ENCODE data around the gene LUM. TPM values are rescaled to one million over a fixed set of nuclear protein-coding genes. Genes with fewer than 3 reads are reported as not detected.
A peak's percentile ranks its signal among the peaks of the same experiment; 100 is the strongest.

Gene LUM
- total RNA-seq (10 to 100 TPM in 1 of 7 donors, 1 to 10 TPM in 6; 2.6 to 10.6 (median 4.3) TPM), polyA plus RNA-seq (10 to 100 TPM in 2 of 3 donors, 1 to 10 TPM in 1; 10.0 to 52.5 (median 12.9) TPM)
- long read RNA-seq, donor 1, transcript LUM-201 (3 exons, 3,008 nt): major isoform, 25 of 25 reads
- long read RNA-seq, donor 1, partial matches to known transcripts: 0 of 25 reads
- long read RNA-seq, donor 1, other reads (novel, unspliced or antisense): 0 of 25 reads
- long read RNA-seq, donor 2, transcript LUM-201 (3 exons, 3,008 nt): major isoform, 45 of 67 reads
- long read RNA-seq, donor 2, partial matches to known transcripts: 22 of 67 reads
- long read RNA-seq, donor 2, other reads (novel, unspliced or antisense): 0 of 67 reads

- H3K4me1 ChIP-seq: no peaks in the 10 kb centered on the region
- no peak for TF ChIP-seq POLR2AphosphoS5 (IDR thresholded peaks at IDR 0.05)
- no peak for TF ChIP-seq CTCF (IDR thresholded peaks at IDR 0.05 in 8 of 11, conservative IDR thresholded peaks at IDR 0.05 in 3 of 11)
- no peak for TF ChIP-seq POLR2A (IDR thresholded peaks at IDR 0.05)
- peak within 1 kb of the TSS in 1 of 8 donors; percentile 14 for H3K4me3 ChIP-seq
- no peak for DNase-seq
- no peaks in the 10 kb centered on the region for H3K36me3 ChIP-seq
- H3K27ac ChIP-seq: no peak within 1 kb of the TSS
- 47 to 64% (median 55%) methylated on average over 7 of the region's 7 CpGs for WGBS, 5 donors
- intact Hi-C loops (cut with DNase I; ENCODE audit: low total_unique reads): no loop called here
- H3K27me3 ChIP-seq (replicated peaks in 1 of 7): no peaks in the 10 kb centered on the region
- H3K9me3 ChIP-seq: no peaks in the 10 kb centered on the region
Measured at GRCh38 chr12:91111366-91112325, at the start of gene LUM. LUM (minus strand) TSS chr12:91111494; CDS start chr12:91108979, 2,515 bp downstream.

GRCh38 chr12:91161009-91161408 is 49.7 kb upstream of the LUM start:
- H3K36me3 ChIP-seq: no peaks in the 10 kb centered on the region
- no peak overlapping the region for H3K27ac ChIP-seq
- no peak for DNase-seq
- H3K9me3 ChIP-seq: no peaks in the 10 kb centered on the region
- no peak overlapping the region for H3K4me3 ChIP-seq
- no peaks in the 10 kb centered on the region for H3K27me3 ChIP-seq (replicated peaks in 1 of 7)
- no peak for TF ChIP-seq POLR2A (IDR thresholded peaks at IDR 0.05)
- no peak for TF ChIP-seq CTCF (IDR thresholded peaks at IDR 0.05 in 8 of 11, conservative IDR thresholded peaks at IDR 0.05 in 3 of 11)
- TF ChIP-seq POLR2AphosphoS5 (IDR thresholded peaks at IDR 0.05): no peak
- H3K4me1 ChIP-seq: no peaks in the 10 kb centered on the region
- intact Hi-C loops (cut with DNase I; ENCODE audit: low total_unique reads): no loop called here

GRCh38 chr12:91155990-91156389 is 44.7 kb upstream of the LUM start:
- intact Hi-C loops (cut with DNase I; ENCODE audit: low total_unique reads): no loop called here
- no peaks in the 10 kb centered on the region for H3K9me3 ChIP-seq
- H3K4me1 ChIP-seq: no peaks in the 10 kb centered on the region
- WGBS, 5 donors: 61 to 75% (median 70%) methylated on average over 2 of the region's 2 CpGs
- no peak for DNase-seq
- H3K27ac ChIP-seq: no peak overlapping the region
- H3K4me3 ChIP-seq: no peak overlapping the region
- H3K27me3 ChIP-seq (replicated peaks in 1 of 7): no peaks in the 10 kb centered on the region
- TF ChIP-seq POLR2A (IDR thresholded peaks at IDR 0.05) (no peak), POLR2AphosphoS5 (IDR thresholded peaks at IDR 0.05) (no peak), CTCF (IDR thresholded peaks at IDR 0.05 in 8 of 11, conservative IDR thresholded peaks at IDR 0.05 in 3 of 11) (no peak)
- no peaks in the 10 kb centered on the region for H3K36me3 ChIP-seq

GRCh38 chr12:91154131-91154530 is 42.8 kb upstream of the LUM start:
- H3K9me3 ChIP-seq: peaks cover 0 to 4% (median 0%) of the 10 kb centered on the region in 8 donors
- no peak for DNase-seq
- no peaks in the 10 kb centered on the region for H3K36me3 ChIP-seq
- TF ChIP-seq CTCF (IDR thresholded peaks at IDR 0.05 in 8 of 11, conservative IDR thresholded peaks at IDR 0.05 in 3 of 11) (no peak), POLR2A (IDR thresholded peaks at IDR 0.05) (no peak), POLR2AphosphoS5 (IDR thresholded peaks at IDR 0.05) (no peak)
- H3K27me3 ChIP-seq (replicated peaks in 1 of 7): no peaks in the 10 kb centered on the region
- H3K4me1 ChIP-seq: no peaks in the 10 kb centered on the region
- intact Hi-C loops (cut with DNase I; ENCODE audit: low total_unique reads): no loop called here
- 77 to 89% (median 88%) methylated on average over 3 of the region's 3 CpGs for WGBS, 5 donors
- H3K4me3 ChIP-seq: no peak overlapping the region
- no peak overlapping the region for H3K27ac ChIP-seq
